Measurements from ENCODE around the gene CYP4F8. TPM values are rescaled to one million over a fixed set of nuclear protein-coding genes. Genes with fewer than 3 reads are reported as not detected.
"Not testable (repeated sequence)": the region's sequence is repeated elsewhere in the genome, so short reads cannot be mapped to it uniquely, and the experiment has no call there.

The CYP4F8 gene
- total and polyA plus RNA-seq, 4 donors = not detected

DNA sequence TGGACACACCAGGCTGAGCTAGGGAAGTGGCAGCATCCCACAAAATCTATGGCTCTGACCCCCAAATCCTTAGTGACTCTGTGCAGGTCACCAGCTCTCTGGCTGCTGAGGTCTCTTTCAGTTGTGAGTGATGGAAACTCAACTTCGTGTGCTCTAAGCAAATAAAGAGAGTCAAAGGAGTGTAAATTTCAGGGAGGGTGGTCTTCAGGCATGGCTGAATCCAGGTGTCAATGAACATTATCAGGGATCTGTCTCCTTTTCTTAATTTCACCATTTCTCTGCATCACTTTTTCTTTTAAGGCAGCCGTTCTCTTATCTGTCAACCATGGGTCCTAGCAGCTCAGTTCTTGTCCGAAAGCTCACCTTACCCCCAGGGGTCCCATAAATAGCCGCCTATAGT is 64.1 kb downstream of the CYP4F8 start (continued):
- TF ChIP-seq HNF4A (conservative IDR thresholded peaks at IDR 0.05) = no peak
- TF ChIP-seq, protein P1, sequence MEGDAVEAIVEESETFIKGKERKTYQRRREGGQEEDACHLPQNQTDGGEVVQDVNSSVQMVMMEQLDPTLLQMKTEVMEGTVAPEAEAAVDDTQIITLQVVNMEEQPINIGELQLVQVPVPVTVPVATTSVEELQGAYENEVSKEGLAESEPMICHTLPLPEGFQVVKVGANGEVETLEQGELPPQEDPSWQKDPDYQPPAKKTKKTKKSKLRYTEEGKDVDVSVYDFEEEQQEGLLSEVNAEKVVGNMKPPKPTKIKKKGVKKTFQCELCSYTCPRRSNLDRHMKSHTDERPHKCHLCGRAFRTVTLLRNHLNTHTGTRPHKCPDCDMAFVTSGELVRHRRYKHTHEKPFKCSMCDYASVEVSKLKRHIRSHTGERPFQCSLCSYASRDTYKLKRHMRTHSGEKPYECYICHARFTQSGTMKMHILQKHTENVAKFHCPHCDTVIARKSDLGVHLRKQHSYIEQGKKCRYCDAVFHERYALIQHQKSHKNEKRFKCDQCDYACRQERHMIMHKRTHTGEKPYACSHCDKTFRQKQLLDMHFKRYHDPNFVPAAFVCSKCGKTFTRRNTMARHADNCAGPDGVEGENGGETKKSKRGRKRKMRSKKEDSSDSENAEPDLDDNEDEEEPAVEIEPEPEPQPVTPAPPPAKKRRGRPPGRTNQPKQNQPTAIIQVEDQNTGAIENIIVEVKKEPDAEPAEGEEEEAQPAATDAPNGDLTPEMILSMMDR (IDR thresholded peaks at IDR 0.05; ENCODE audit: low read depth, low read length, missing input control) = no peak

DNA sequence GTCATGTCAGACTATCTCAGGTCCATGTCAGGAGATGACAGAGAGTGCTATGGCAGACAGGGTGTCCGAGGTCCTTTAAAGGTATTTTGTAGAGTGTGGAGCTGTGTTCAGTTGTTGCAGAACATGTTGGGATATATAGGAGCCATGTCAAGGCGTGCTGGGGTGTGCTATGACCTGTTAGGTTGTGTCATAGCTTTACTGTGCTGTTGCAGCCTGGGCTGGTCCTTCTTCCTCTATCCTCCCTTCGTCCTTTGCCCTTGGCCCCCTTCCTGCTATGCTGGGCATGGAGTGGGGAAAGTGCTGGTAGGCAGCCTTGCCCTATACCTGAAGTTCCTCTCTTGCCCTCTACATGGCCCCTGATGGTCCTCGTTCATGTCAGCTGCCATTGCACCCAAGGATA is 64.8 kb downstream of the CYP4F8 start:
- H3K27me3 ChIP-seq (ENCODE audit: control insufficient read depth in 4 of 4, insufficient read depth in 4 of 4, low read length in 3 of 4) = not testable (repeated sequence)
- WGBS = 62% methylated on average over 4 of the region's 4 CpGs
- H3K27ac ChIP-seq (ENCODE audit: low read depth in 1 of 2, low read length in 2 of 2) = peak overlapping the region; percentile 78 to 93

More for the DNA sequence above, 64.8 kb downstream of the CYP4F8 start:
- H3K9me3 ChIP-seq (ENCODE audit: control insufficient read depth in 4 of 4, low read length in 3 of 4); H3K4me3 ChIP-seq (ENCODE audit: low read depth in 1 of 3, low read length in 3 of 3); H3K9ac ChIP-seq (ENCODE audit: low read depth in 1 of 2, low read length in 2 of 2); DNase-seq (ENCODE audit: low spot score): not testable (repeated sequence)
- peaks cover 2 to 35% (median 18%) of the 10 kb centered on the region in 4 donors for H3K36me3 ChIP-seq (ENCODE audit: control insufficient read depth in 4 of 4, insufficient read depth in 3 of 4, low read depth in 1 of 4, low read length in 3 of 4)
- H3K4me1 ChIP-seq (ENCODE audit: control insufficient read depth in 4 of 4, insufficient read depth in 4 of 4, low read length in 3 of 4) = peaks cover 2 to 50% (median 33%) of the 10 kb centered on the region in 4 donors

Small RNA genes lying within 50 kb of the gene (small RNA-seq; reads per million reads assigned to genes)
- gene AD000091.1 = not detected

Other genes starting within 250 kb of the CYP4F8 start
- 10 to 100 TPM; 12.0 to 12.4 TPM for gene AKAP8, start 235.4 kb upstream of the CYP4F8 start, total RNA-seq
- 1 to 10 TPM; 7.5 to 7.7 TPM for gene AKAP8, start 235.4 kb upstream of the CYP4F8 start, polyA plus RNA-seq
- gene AKAP8L, start 196.2 kb upstream of the CYP4F8 start, total RNA-seq = 10 to 100 TPM; 65.3 to 67.1 TPM
- 10 to 100 TPM; 16.4 to 20.5 TPM for gene AKAP8L, start 196.2 kb upstream of the CYP4F8 start, polyA plus RNA-seq
- 1 to 10 TPM; 7.5 to 9.6 TPM for gene WIZ, start 165.3 kb upstream of the CYP4F8 start, total RNA-seq
- gene WIZ, start 165.3 kb upstream of the CYP4F8 start, polyA plus RNA-seq = 10 to 100 TPM in 1 of 2 donors, 1 to 10 TPM in 1; 3.8 to 12.7 TPM
- 1 to 10 TPM; 1.3 to 1.5 TPM for gene RASAL3, start 150.7 kb upstream of the CYP4F8 start, total RNA-seq
- gene RASAL3, start 150.7 kb upstream of the CYP4F8 start, polyA plus RNA-seq = under 1 TPM; 0.76 to 0.91 TPM
- gene PGLYRP2, start 135.7 kb upstream of the CYP4F8 start, total RNA-seq = 10 to 100 TPM in 1 of 2 donors, 1 to 10 TPM in 1; 9.9 to 68.5 TPM
- gene PGLYRP2, start 135.7 kb upstream of the CYP4F8 start, polyA plus RNA-seq = 100 to 1,000 TPM; 116 to 134 TPM
- 1 to 10 TPM in 1 of 2 donors, under 1 TPM in 1; 0.42 to 2.1 TPM for gene CYP4F22, start 106.7 kb upstream of the CYP4F8 start, total RNA-seq
- 1 to 10 TPM; 1.7 to 3.9 TPM for gene CYP4F22, start 106.7 kb upstream of the CYP4F8 start, polyA plus RNA-seq
- 100 to 1,000 TPM in 1 of 2 donors, 10 to 100 TPM in 1; 58.4 to 168 TPM for gene CYP4F3, start 25.7 kb downstream of the CYP4F8 start, total RNA-seq
- gene CYP4F3, start 25.7 kb downstream of the CYP4F8 start, polyA plus RNA-seq = 100 to 1,000 TPM; 119 to 137 TPM
- 10 to 100 TPM; 19.0 to 31.0 TPM for gene CYP4F12, start 57.9 kb downstream of the CYP4F8 start, total RNA-seq
- gene CYP4F12, start 57.9 kb downstream of the CYP4F8 start, polyA plus RNA-seq = 10 to 100 TPM; 14.6 to 64.0 TPM
- gene OR10H2, start 112.8 kb downstream of the CYP4F8 start, total RNA-seq = not detected
- gene OR10H2, start 112.8 kb downstream of the CYP4F8 start, polyA plus RNA-seq = not detected
- not detected for gene OR10H3, start 122.8 kb downstream of the CYP4F8 start, total RNA-seq
- gene OR10H3, start 122.8 kb downstream of the CYP4F8 start, polyA plus RNA-seq = not detected
- not detected for gene OR10H5, start 172.4 kb downstream of the CYP4F8 start, total RNA-seq
- gene OR10H5, start 172.4 kb downstream of the CYP4F8 start, polyA plus RNA-seq = not detected
- gene OR10H1, start 200.4 kb downstream of the CYP4F8 start, total RNA-seq = under 1 TPM in 1 of 2 donors, not detected in 1; under 0.01 TPM
- gene OR10H1, start 200.4 kb downstream of the CYP4F8 start, polyA plus RNA-seq = not detected

All from liver (tissue), 10 donors.